Panc1 (cell line): ENCODE measurements around the gene MAGEA9B. TPM values are rescaled to one million over a fixed set of nuclear protein-coding genes. Genes with fewer than 3 reads are reported as not detected.
"Not testable (repeated sequence)": the region's sequence is repeated elsewhere in the genome, so short reads cannot be mapped to it uniquely, and the experiment has no call there.

Source experiments
- ATAC-seq: fragments of 200-7000 bp; cut with Tn5 transposase; 2 replicates; pipeline ENCODE4 v1.9.1; 2020; ENCODE audit warnings: mild to moderate bottlenecking, moderate library complexity
- BruUV-seq: library from RNA; stranded (reverse); fragments of 400-500 nt; replicated peaks from 2 replicates; lab custom pipeline; 2021; lab: Mats Ljungman, UMichigan
- CTCF ChIA-PET: fragments of 300-600 bp; sonication (Branson Sonifier 250); formaldehyde crosslinking; loops from one replicate; lab custom pipeline; 2022; ENCODE audit warnings: antibody characterized with exemption; lab: Charles Lee
- POLR2A ChIA-PET: fragments of 300-600 bp; sonication (Branson Sonifier 250); formaldehyde crosslinking; loops from one replicate; lab custom pipeline; 2022; ENCODE audit warnings: antibody characterized with exemption; lab: Charles Lee
- DNase-seq: peaks from one replicate; pipeline ENCODE4 v3.0.0-alpha.2; 2010; ENCODE audit warnings: low read depth, low spot score
- H3K27ac ChIP-seq: 2 replicates; pipeline ENCODE4 v1.5.1; 2011; ENCODE audit warnings: mild to moderate bottlenecking, low read length, inconsistent platforms
- H3K27me3 ChIP-seq: fragments of 200-500 bp; sonication (Bioruptor generic); 2 replicates; pipeline ENCODE4 v1.6.0; 2014; ENCODE audit warnings: low read length, inconsistent platforms; ENCODE audit not compliant: control insufficient read depth, insufficient read depth
- H3K36me3 ChIP-seq: fragments of 200-500 bp; sonication (Bioruptor generic); 2 replicates; pipeline ENCODE4 v1.5.1; 2014; ENCODE audit warnings: inconsistent platforms, mild to moderate bottlenecking, low read length, moderate library complexity; ENCODE audit not compliant: control insufficient read depth, insufficient read depth
- H3K4me1 ChIP-seq: 2 replicates; pipeline ENCODE4 v1.5.1; 2011; ENCODE audit warnings: inconsistent platforms, mild to moderate bottlenecking, low read length, moderate library complexity; ENCODE audit not compliant: control insufficient read depth, insufficient read depth
- H3K4me3 ChIP-seq, 2 experiments: 2 replicates each; pipeline ENCODE4 v1.5.1; 2011 to 2012; ENCODE audit warnings: low read depth in 2 of 2, low read length in 2 of 2, mild to moderate bottlenecking in 2 of 2, inconsistent platforms in 1 of 2, moderate library complexity in 1 of 2
- H3K9me3 ChIP-seq: fragments of 200-500 bp; sonication (Bioruptor generic); 2 replicates; pipeline ENCODE4 v1.5.1; 2014; ENCODE audit warnings: low read depth, mild to moderate bottlenecking, inconsistent platforms, low read length, moderate library complexity; ENCODE audit not compliant: control insufficient read depth, insufficient read depth
- in situ Hi-C: cut with HindIII; loops from 2 replicates; pipeline ENCODE4 v1.10.0; 2016; ENCODE audit warnings: low sequenced_read_pairs, low pct_unique_long_range_greater_than_20kb
- intact Hi-C: fragments of 100-400 bp; cut with micrococcal nuclease; formaldehyde crosslinking; loops from one replicate; pipeline ENCODE4 v1.10.0; 2022; ENCODE audit not compliant: unreplicated experiment
- total RNA-seq: library from RNA; stranded (reverse); gene quantifications from one replicate; pipeline ENCODE4 v1.2.1, GENCODE V29; 2021; ENCODE audit not compliant: unreplicated experiment

The MAGEA9B gene
- total RNA-seq, 1 experiment from 2014 or later = not detected

GRCh38 chrX:149605248-149605885, 18.1 kb upstream of the MAGEA9B start:
- BruUV-seq, H3K27ac ChIP-seq, CTCF ChIA-PET, intact Hi-C loops, POLR2A ChIA-PET, H3K36me3 ChIP-seq, H3K4me3 ChIP-seq, H3K9me3 ChIP-seq, H3K27me3 ChIP-seq, H3K4me1 ChIP-seq, DNase-seq, ATAC-seq, in situ Hi-C loops: not testable (repeated sequence)

- POLR2A ChIA-PET, DNase-seq, H3K36me3 ChIP-seq, BruUV-seq, CTCF ChIA-PET, H3K27ac ChIP-seq, H3K4me3 ChIP-seq, intact Hi-C loops, in situ Hi-C loops, H3K27me3 ChIP-seq, H3K9me3 ChIP-seq, H3K4me1 ChIP-seq: not testable (repeated sequence)
- ATAC-seq = peak; percentile 55; the same call in 1 of the 2 replicates
Observed at GRCh38 chrX:149598603-149599002, 11.3 kb upstream of the MAGEA9B start.

GRCh38 chrX:149595943-149596342, 8.7 kb upstream of the MAGEA9B start:
- H3K4me1 ChIP-seq, in situ Hi-C loops, H3K9me3 ChIP-seq, DNase-seq, H3K36me3 ChIP-seq, H3K27me3 ChIP-seq, CTCF ChIA-PET, BruUV-seq, POLR2A ChIA-PET, H3K4me3 ChIP-seq, ATAC-seq, intact Hi-C loops, H3K27ac ChIP-seq: not testable (repeated sequence)

- in situ Hi-C loops, H3K4me3 ChIP-seq, DNase-seq, BruUV-seq, H3K36me3 ChIP-seq, H3K27me3 ChIP-seq, ATAC-seq, POLR2A ChIA-PET, H3K27ac ChIP-seq, CTCF ChIA-PET, intact Hi-C loops, H3K4me1 ChIP-seq, H3K9me3 ChIP-seq: not testable (repeated sequence)
Observed at GRCh38 chrX:149595214-149595613, 8.0 kb upstream of the MAGEA9B start, which contains the start of gene HSFX2. TSS of gene HSFX2 (minus strand) at chrX:149595314. CDS start at chrX:149594700, 614 bp downstream.

- H3K9me3 ChIP-seq, BruUV-seq, ATAC-seq, H3K36me3 ChIP-seq, intact Hi-C loops, in situ Hi-C loops, H3K27me3 ChIP-seq, DNase-seq, H3K4me1 ChIP-seq, H3K27ac ChIP-seq, CTCF ChIA-PET, H3K4me3 ChIP-seq, POLR2A ChIA-PET: not testable (repeated sequence)
Observed at GRCh38 chrX:149590993-149591392, 3.7 kb upstream of the MAGEA9B start.

GRCh38 chrX:149585631-149586030, 1.6 kb downstream of the MAGEA9B start:
- H3K27me3 ChIP-seq, H3K27ac ChIP-seq, H3K4me3 ChIP-seq, ATAC-seq, intact Hi-C loops, CTCF ChIA-PET, H3K4me1 ChIP-seq, H3K36me3 ChIP-seq, in situ Hi-C loops, POLR2A ChIA-PET, H3K9me3 ChIP-seq, BruUV-seq, DNase-seq: not testable (repeated sequence)

GRCh38 chrX:149573456-149573855, 13.8 kb downstream of the MAGEA9B start:
- H3K4me3 ChIP-seq, POLR2A ChIA-PET, H3K36me3 ChIP-seq, H3K27ac ChIP-seq, CTCF ChIA-PET, H3K9me3 ChIP-seq, BruUV-seq, H3K4me1 ChIP-seq, intact Hi-C loops, DNase-seq, in situ Hi-C loops, H3K27me3 ChIP-seq: not testable (repeated sequence)
- peak; percentile 48; the same call in 1 of the 2 replicates for ATAC-seq
